ENCODE data around the gene ACSS2. TPM values are rescaled to one million over a fixed set of nuclear protein-coding genes. Genes with fewer than 3 reads are reported as not detected.

The ACSS2 gene
- total RNA-seq, 1 donor: 76.4 TPM

DNA sequence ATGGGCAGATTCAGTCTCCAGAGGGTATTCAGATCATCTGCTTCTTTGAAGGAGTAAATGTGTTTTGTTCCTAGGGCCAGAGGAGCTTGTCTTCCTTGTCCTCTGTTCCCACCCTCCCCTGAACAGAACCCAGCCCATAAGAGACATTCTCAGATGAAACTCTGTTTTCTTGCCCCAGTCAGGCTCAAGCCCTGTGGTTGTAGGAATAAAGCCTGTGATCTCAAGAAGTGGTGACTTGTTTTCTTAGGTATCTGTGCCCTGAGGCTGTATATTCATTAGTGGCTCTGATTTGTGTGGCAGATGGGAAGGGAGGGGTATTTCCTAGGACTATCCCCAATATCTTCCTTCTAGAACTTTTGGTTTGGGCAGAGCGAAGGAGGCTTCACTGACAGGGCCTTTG, 51.3 kb downstream of the ACSS2 start:
- no peak overlapping the region for H3K4me3 ChIP-seq (ENCODE audit: insufficient read depth, low read length)
- no peaks in the 10 kb centered on the region for H3K79me2 ChIP-seq (ENCODE audit: insufficient read depth, low read length)
- H3K27me3 ChIP-seq (ENCODE audit: insufficient read depth, low read length): no peaks in the 10 kb centered on the region
- H4K20me1 ChIP-seq (ENCODE audit: insufficient read depth, low read length): no peaks in the 10 kb centered on the region
- H3K4me2 ChIP-seq (ENCODE audit: insufficient read depth, low read length): no peak overlapping the region
- DNase-seq (ENCODE audit: insufficient read length, low spot score, missing footprints): no peak
- H2AFZ ChIP-seq (ENCODE audit: low read length): no peak overlapping the region
- H3K4me1 ChIP-seq (ENCODE audit: insufficient read depth, low read length): peaks cover 7% of the 10 kb centered on the region
- no peak overlapping the region for H3K27ac ChIP-seq (ENCODE audit: low read depth, low read length)
- H3K9me3 ChIP-seq (ENCODE audit: low read depth, low read length): no peaks in the 10 kb centered on the region
- TF ChIP-seq, protein P1, sequence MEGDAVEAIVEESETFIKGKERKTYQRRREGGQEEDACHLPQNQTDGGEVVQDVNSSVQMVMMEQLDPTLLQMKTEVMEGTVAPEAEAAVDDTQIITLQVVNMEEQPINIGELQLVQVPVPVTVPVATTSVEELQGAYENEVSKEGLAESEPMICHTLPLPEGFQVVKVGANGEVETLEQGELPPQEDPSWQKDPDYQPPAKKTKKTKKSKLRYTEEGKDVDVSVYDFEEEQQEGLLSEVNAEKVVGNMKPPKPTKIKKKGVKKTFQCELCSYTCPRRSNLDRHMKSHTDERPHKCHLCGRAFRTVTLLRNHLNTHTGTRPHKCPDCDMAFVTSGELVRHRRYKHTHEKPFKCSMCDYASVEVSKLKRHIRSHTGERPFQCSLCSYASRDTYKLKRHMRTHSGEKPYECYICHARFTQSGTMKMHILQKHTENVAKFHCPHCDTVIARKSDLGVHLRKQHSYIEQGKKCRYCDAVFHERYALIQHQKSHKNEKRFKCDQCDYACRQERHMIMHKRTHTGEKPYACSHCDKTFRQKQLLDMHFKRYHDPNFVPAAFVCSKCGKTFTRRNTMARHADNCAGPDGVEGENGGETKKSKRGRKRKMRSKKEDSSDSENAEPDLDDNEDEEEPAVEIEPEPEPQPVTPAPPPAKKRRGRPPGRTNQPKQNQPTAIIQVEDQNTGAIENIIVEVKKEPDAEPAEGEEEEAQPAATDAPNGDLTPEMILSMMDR (IDR thresholded peaks at IDR 0.05; ENCODE audit: extremely low read depth, low read depth, low read length): no peak
- H3K36me3 ChIP-seq (ENCODE audit: insufficient read depth, low read length): peaks cover 81% of the 10 kb centered on the region

- TF ChIP-seq, protein P1 (IDR thresholded peaks at IDR 0.05; ENCODE audit: extremely low read depth, low read depth, low read length): no peak
- Histone ChIP-seq H3K9me3 (ENCODE audit: low read depth, low read length) (no peaks in the 10 kb centered on the region), H3K79me2 (ENCODE audit: insufficient read depth, low read length) (no peaks in the 10 kb centered on the region), H3K4me2 (ENCODE audit: insufficient read depth, low read length) (no peak overlapping the region), H3K4me3 (ENCODE audit: insufficient read depth, low read length) (no peak overlapping the region), H2AFZ (ENCODE audit: low read length) (no peak overlapping the region), H3K36me3 (ENCODE audit: insufficient read depth, low read length) (peaks cover 84% of the 10 kb centered on the region), H3K27me3 (ENCODE audit: insufficient read depth, low read length) (no peaks in the 10 kb centered on the region), H3K4me1 (ENCODE audit: insufficient read depth, low read length) (peaks cover under 1% of the 10 kb centered on the region), H3K27ac (ENCODE audit: low read depth, low read length) (no peak overlapping the region), H4K20me1 (ENCODE audit: insufficient read depth, low read length) (no peaks in the 10 kb centered on the region)
- no peak for DNase-seq (ENCODE audit: insufficient read length, low spot score, missing footprints)
Observed at GRCh38 chr20:34928411-34928810, 52.0 kb downstream of the ACSS2 start.

GRCh38 chr20:34931771-34932170, 55.4 kb downstream of the ACSS2 start:
- DNase-seq (ENCODE audit: insufficient read length, low spot score, missing footprints): peak; percentile 8
- no peaks in the 10 kb centered on the region for H3K4me1 ChIP-seq (ENCODE audit: insufficient read depth, low read length)
- no peak overlapping the region for H2AFZ ChIP-seq (ENCODE audit: low read length)
- H4K20me1 ChIP-seq (ENCODE audit: insufficient read depth, low read length): no peaks in the 10 kb centered on the region
- H3K4me2 ChIP-seq (ENCODE audit: insufficient read depth, low read length): no peak overlapping the region
- peaks cover 86% of the 10 kb centered on the region for H3K36me3 ChIP-seq (ENCODE audit: insufficient read depth, low read length)
- H3K27ac ChIP-seq (ENCODE audit: low read depth, low read length): no peak overlapping the region
- no peak overlapping the region for H3K4me3 ChIP-seq (ENCODE audit: insufficient read depth, low read length)
- H3K9me3 ChIP-seq (ENCODE audit: low read depth, low read length): no peaks in the 10 kb centered on the region
- no peaks in the 10 kb centered on the region for H3K27me3 ChIP-seq (ENCODE audit: insufficient read depth, low read length)
- TF ChIP-seq, protein P1 (IDR thresholded peaks at IDR 0.05; ENCODE audit: extremely low read depth, low read depth, low read length): no peak
- no peaks in the 10 kb centered on the region for H3K79me2 ChIP-seq (ENCODE audit: insufficient read depth, low read length)

DNA sequence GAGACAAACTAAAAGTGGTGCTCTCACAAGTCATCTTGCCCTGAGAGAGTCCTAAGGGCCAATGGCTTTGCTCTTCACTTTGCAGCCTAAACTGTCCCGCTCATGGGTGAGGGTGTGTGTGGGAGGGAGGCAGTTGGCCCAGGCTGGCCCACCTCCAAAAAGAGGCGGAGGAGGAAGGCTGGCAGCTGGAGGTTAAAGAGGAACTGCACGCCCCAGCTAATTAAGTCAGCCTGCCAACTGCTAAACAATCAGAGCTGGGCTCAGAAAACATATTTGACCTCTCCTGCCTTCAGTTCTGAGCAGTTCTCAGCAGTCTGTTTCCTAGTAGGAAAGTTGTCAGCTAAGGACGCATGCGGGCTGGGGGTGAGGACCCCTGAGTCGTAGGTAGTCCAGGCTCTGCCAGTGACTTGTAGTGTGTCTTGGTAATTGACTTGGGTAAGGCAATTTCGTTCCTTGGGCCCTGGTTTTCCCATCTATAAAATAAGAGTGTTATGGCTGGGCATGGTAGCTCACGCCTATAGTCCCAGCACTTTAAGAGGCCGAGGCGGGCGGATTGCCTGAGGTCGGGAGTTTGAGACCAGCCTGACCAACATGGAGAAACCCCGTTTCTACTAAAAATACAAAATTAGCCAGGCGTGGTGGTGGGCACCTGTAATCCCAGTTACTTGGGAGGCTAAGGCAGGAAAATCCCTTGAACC, 62.2 kb downstream of the ACSS2 start:
- H3K9me3 ChIP-seq (ENCODE audit: low read depth, low read length): no peaks in the 10 kb centered on the region
- H3K4me1 ChIP-seq (ENCODE audit: insufficient read depth, low read length): peaks cover 4% of the 10 kb centered on the region
- no peak overlapping the region for H3K27ac ChIP-seq (ENCODE audit: low read depth, low read length)
- H3K79me2 ChIP-seq (ENCODE audit: insufficient read depth, low read length): no peaks in the 10 kb centered on the region
- H3K36me3 ChIP-seq (ENCODE audit: insufficient read depth, low read length): peaks cover 61% of the 10 kb centered on the region
- H2AFZ ChIP-seq (ENCODE audit: low read length): no peak overlapping the region
- H4K20me1 ChIP-seq (ENCODE audit: insufficient read depth, low read length): no peaks in the 10 kb centered on the region
- H3K27me3 ChIP-seq (ENCODE audit: insufficient read depth, low read length): no peaks in the 10 kb centered on the region
- no peak overlapping the region for H3K4me3 ChIP-seq (ENCODE audit: insufficient read depth, low read length)
- no peak overlapping the region for H3K4me2 ChIP-seq (ENCODE audit: insufficient read depth, low read length)
- no peak for DNase-seq (ENCODE audit: insufficient read length, low spot score, missing footprints)
- TF ChIP-seq, protein P1 (IDR thresholded peaks at IDR 0.05; ENCODE audit: extremely low read depth, low read depth, low read length): no peak
